Gastrocnemius medialis (tissue), 4 donors: Measurements from ENCODE around the gene STPG1.

Experiments used
- POLR2A ChIP-seq, 2 donors: fragments of 450-650 bp; IDR thresholded peaks; one replicate each; pipeline ENCODE4 v1.6.1; 2017; ENCODE audit warnings: antibody characterized with exemption in 2 of 2, mild to moderate bottlenecking in 2 of 2, moderate library complexity in 2 of 2
- TF ChIP-seq, protein P1 (sequence below), 5 experiments: fragments of 450-650 bp in 3 of 5; fragments of 200-600 bp in 2 of 5; sonication (generic) in 2 of 5; IDR thresholded peaks in 4 of 5; conservative IDR thresholded peaks in 1 of 5; 1 replicate in 4 of 5; 2 replicates in 1 of 5; pipeline ENCODE4 v1.5.1; 2016 to 2019; ENCODE audit warnings: antibody characterized with exemption in 5 of 5, mild to moderate bottlenecking in 3 of 5, moderate library complexity in 3 of 5

DNA sequence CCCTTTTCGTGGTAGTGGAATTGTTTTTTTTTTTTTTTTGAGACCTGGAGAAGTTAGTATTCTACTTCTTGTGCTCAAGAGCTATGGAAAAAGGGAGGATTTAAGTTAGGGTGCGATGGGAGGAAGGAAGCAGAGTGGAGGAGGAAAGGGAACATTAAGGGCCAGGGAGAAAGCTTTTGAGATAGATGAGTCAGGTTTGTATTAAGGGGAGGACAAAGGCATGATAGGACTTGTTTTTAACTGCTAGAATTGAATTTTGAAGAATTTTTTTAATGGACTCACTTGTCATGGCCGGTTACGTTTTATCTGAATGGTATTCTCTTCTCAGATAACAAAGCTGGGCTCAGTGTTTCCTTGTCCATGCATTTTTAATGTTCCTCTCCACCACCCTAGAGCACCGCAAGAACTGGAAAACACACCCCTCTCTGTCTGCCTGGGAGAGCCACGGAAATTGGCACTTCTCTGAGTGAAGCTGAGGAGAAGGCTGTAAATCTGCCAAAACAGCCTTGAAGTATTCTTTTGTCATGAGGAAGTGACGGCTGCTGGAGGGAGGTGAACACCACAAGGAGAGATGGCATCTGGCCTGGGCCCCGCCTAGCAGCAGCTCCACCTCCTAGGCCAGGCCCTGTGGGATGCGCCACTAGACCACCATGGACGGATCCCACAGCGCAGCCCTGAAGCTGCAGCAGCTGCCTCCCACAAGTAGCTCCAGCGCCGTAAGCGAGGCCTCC is 5.5 kb upstream of the STPG1 start:
- no peak for TF ChIP-seq POLR2A (IDR thresholded peaks at IDR 0.05)
- TF ChIP-seq, protein P1, sequence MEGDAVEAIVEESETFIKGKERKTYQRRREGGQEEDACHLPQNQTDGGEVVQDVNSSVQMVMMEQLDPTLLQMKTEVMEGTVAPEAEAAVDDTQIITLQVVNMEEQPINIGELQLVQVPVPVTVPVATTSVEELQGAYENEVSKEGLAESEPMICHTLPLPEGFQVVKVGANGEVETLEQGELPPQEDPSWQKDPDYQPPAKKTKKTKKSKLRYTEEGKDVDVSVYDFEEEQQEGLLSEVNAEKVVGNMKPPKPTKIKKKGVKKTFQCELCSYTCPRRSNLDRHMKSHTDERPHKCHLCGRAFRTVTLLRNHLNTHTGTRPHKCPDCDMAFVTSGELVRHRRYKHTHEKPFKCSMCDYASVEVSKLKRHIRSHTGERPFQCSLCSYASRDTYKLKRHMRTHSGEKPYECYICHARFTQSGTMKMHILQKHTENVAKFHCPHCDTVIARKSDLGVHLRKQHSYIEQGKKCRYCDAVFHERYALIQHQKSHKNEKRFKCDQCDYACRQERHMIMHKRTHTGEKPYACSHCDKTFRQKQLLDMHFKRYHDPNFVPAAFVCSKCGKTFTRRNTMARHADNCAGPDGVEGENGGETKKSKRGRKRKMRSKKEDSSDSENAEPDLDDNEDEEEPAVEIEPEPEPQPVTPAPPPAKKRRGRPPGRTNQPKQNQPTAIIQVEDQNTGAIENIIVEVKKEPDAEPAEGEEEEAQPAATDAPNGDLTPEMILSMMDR (IDR thresholded peaks at IDR 0.05 in 4 of 5, conservative IDR thresholded peaks at IDR 0.05 in 1 of 5), result no peak
